ENCODE data around the gene CPT2.
A peak's percentile ranks its signal among the peaks of the same experiment; 100 is the strongest.
"Not testable (repeated sequence)": the region's sequence is repeated elsewhere in the genome, so short reads cannot be mapped to it uniquely, and the experiment has no call there.

Gene CPT2

GRCh38 chr1:53203466-53203865 is 6.8 kb downstream of the CPT2 start:
- H3K9me3 ChIP-seq (ENCODE audit: low read length), result no peaks in the 10 kb centered on the region
- H3K4me1 ChIP-seq (ENCODE audit: insufficient read depth, low read length), result peaks cover 3% of the 10 kb centered on the region
- H3K4me3 ChIP-seq (ENCODE audit: low read depth in 1 of 2, low read length in 2 of 2), result no peak overlapping the region
- peaks cover 49% of the 10 kb centered on the region for H3K36me3 ChIP-seq (ENCODE audit: insufficient read depth, low read length)
- no peaks in the 10 kb centered on the region for H3K27me3 ChIP-seq (ENCODE audit: control insufficient read depth in 1 of 2, insufficient read depth in 2 of 2, low read length in 2 of 2)
- H3K9ac ChIP-seq (ENCODE audit: low read length), result no peak overlapping the region
- H3K27ac ChIP-seq (ENCODE audit: low read depth, low read length), result no peak overlapping the region

GRCh38 chr1:53205496-53205895 is 8.9 kb downstream of the CPT2 start:
- peaks cover 69% of the 10 kb centered on the region for H3K36me3 ChIP-seq (ENCODE audit: insufficient read depth, low read length)
- not testable (repeated sequence) for H3K9me3 ChIP-seq (ENCODE audit: low read length); H3K27me3 ChIP-seq (ENCODE audit: control insufficient read depth in 1 of 2, insufficient read depth in 2 of 2, low read length in 2 of 2)

GRCh38 chr1:53206083-53206685 is 9.6 kb downstream of the CPT2 start:
- H3K9ac ChIP-seq (ENCODE audit: low read length); H3K9me3 ChIP-seq (ENCODE audit: low read length); H3K27me3 ChIP-seq (ENCODE audit: control insufficient read depth in 1 of 2, insufficient read depth in 2 of 2, low read length in 2 of 2); H3K4me1 ChIP-seq (ENCODE audit: insufficient read depth, low read length); H3K4me3 ChIP-seq (ENCODE audit: low read depth in 1 of 2, low read length in 2 of 2); H3K27ac ChIP-seq (ENCODE audit: low read depth, low read length): not testable (repeated sequence)
- H3K36me3 ChIP-seq (ENCODE audit: insufficient read depth, low read length), result peaks cover 69% of the 10 kb centered on the region

More at GRCh38 chr1:53205496-53205895, 8.9 kb downstream of the CPT2 start:
- H3K4me3 ChIP-seq (ENCODE audit: low read depth in 1 of 2, low read length in 2 of 2); H3K27ac ChIP-seq (ENCODE audit: low read depth, low read length); H3K4me1 ChIP-seq (ENCODE audit: insufficient read depth, low read length); H3K9ac ChIP-seq (ENCODE audit: low read length): not testable (repeated sequence)

GRCh38 chr1:53206735-53207379 is 10.2 kb downstream of the CPT2 start:
- no peaks in the 10 kb centered on the region for H3K9me3 ChIP-seq (ENCODE audit: low read length)
- H3K27ac ChIP-seq (ENCODE audit: low read depth, low read length), result no peak overlapping the region
- no peak overlapping the region for H3K9ac ChIP-seq (ENCODE audit: low read length)
- H3K36me3 ChIP-seq (ENCODE audit: insufficient read depth, low read length), result peaks cover 70% of the 10 kb centered on the region
- H3K27me3 ChIP-seq (ENCODE audit: control insufficient read depth in 1 of 2, insufficient read depth in 2 of 2, low read length in 2 of 2), result no peaks in the 10 kb centered on the region
- H3K4me1 ChIP-seq (ENCODE audit: insufficient read depth, low read length), result no peaks in the 10 kb centered on the region
- no peak overlapping the region for H3K4me3 ChIP-seq (ENCODE audit: low read depth in 1 of 2, low read length in 2 of 2)

GRCh38 chr1:53207726-53208125 is 11.1 kb downstream of the CPT2 start:
- no peaks in the 10 kb centered on the region for H3K27me3 ChIP-seq (ENCODE audit: control insufficient read depth in 1 of 2, insufficient read depth in 2 of 2, low read length in 2 of 2)
- H3K4me3 ChIP-seq (ENCODE audit: low read depth in 1 of 2, low read length in 2 of 2), result no peak overlapping the region
- peaks cover 67% of the 10 kb centered on the region for H3K36me3 ChIP-seq (ENCODE audit: insufficient read depth, low read length)
- H3K9me3 ChIP-seq (ENCODE audit: low read length), result no peaks in the 10 kb centered on the region
- H3K9ac ChIP-seq (ENCODE audit: low read length), result no peak overlapping the region
- H3K4me1 ChIP-seq (ENCODE audit: insufficient read depth, low read length), result no peaks in the 10 kb centered on the region
- no peak overlapping the region for H3K27ac ChIP-seq (ENCODE audit: low read depth, low read length)

GRCh38 chr1:53210352-53210751 is 13.7 kb downstream of the CPT2 start:
- Histone ChIP-seq H3K4me3 (ENCODE audit: low read depth in 1 of 2, low read length in 2 of 2) (no peak overlapping the region), H3K27ac (ENCODE audit: low read depth, low read length) (no peak overlapping the region), H3K9me3 (ENCODE audit: low read length) (no peaks in the 10 kb centered on the region), H3K4me1 (ENCODE audit: insufficient read depth, low read length) (no peaks in the 10 kb centered on the region), H3K27me3 (ENCODE audit: control insufficient read depth in 1 of 2, insufficient read depth in 2 of 2, low read length in 2 of 2) (no peaks in the 10 kb centered on the region), H3K9ac (ENCODE audit: low read length) (no peak overlapping the region), H3K36me3 (ENCODE audit: insufficient read depth, low read length) (peaks cover 67% of the 10 kb centered on the region)

GRCh38 chr1:53210954-53211353 is 14.3 kb downstream of the CPT2 start:
- no peak overlapping the region for H3K27ac ChIP-seq (ENCODE audit: low read depth, low read length)
- H3K9ac ChIP-seq (ENCODE audit: low read length), result no peak overlapping the region
- peaks cover 72% of the 10 kb centered on the region for H3K36me3 ChIP-seq (ENCODE audit: insufficient read depth, low read length)
- no peaks in the 10 kb centered on the region for H3K27me3 ChIP-seq (ENCODE audit: control insufficient read depth in 1 of 2, insufficient read depth in 2 of 2, low read length in 2 of 2)
- H3K4me1 ChIP-seq (ENCODE audit: insufficient read depth, low read length), result no peaks in the 10 kb centered on the region
- no peak overlapping the region for H3K4me3 ChIP-seq (ENCODE audit: low read depth in 1 of 2, low read length in 2 of 2)
- no peaks in the 10 kb centered on the region for H3K9me3 ChIP-seq (ENCODE audit: low read length)

- Histone ChIP-seq H3K9me3 (ENCODE audit: low read length) (no peaks in the 10 kb centered on the region), H3K4me3 (ENCODE audit: low read depth in 1 of 2, low read length in 2 of 2) (no peak overlapping the region), H3K27me3 (ENCODE audit: control insufficient read depth in 1 of 2, insufficient read depth in 2 of 2, low read length in 2 of 2) (no peaks in the 10 kb centered on the region), H3K36me3 (ENCODE audit: insufficient read depth, low read length) (peaks cover 69% of the 10 kb centered on the region), H3K27ac (ENCODE audit: low read depth, low read length) (no peak overlapping the region), H3K4me1 (ENCODE audit: insufficient read depth, low read length) (peaks cover 3% of the 10 kb centered on the region), H3K9ac (ENCODE audit: low read length) (no peak overlapping the region)
These were observed 17.8 kb downstream of the CPT2 start for GRCh38 chr1:53214376-53214940.

- H3K4me1 ChIP-seq (ENCODE audit: insufficient read depth, low read length), result peaks cover 15% of the 10 kb centered on the region
- H3K4me3 ChIP-seq (ENCODE audit: low read depth in 1 of 2, low read length in 2 of 2), result no peak overlapping the region
- H3K9ac ChIP-seq (ENCODE audit: low read length), result no peak overlapping the region
- H3K27ac ChIP-seq (ENCODE audit: low read depth, low read length), result no peak overlapping the region
- H3K27me3 ChIP-seq (ENCODE audit: control insufficient read depth in 1 of 2, insufficient read depth in 2 of 2, low read length in 2 of 2), result no peaks in the 10 kb centered on the region
- no peaks in the 10 kb centered on the region for H3K9me3 ChIP-seq (ENCODE audit: low read length)
- H3K36me3 ChIP-seq (ENCODE audit: insufficient read depth, low read length), result peaks cover 36% of the 10 kb centered on the region
These were observed 21.6 kb downstream of the CPT2 start for GRCh38 chr1:53218201-53218600.

GRCh38 chr1:53219711-53220110 is 23.1 kb downstream of the CPT2 start:
- peaks cover 15% of the 10 kb centered on the region for H3K4me1 ChIP-seq (ENCODE audit: insufficient read depth, low read length)
- H3K27me3 ChIP-seq (ENCODE audit: control insufficient read depth in 1 of 2, insufficient read depth in 2 of 2, low read length in 2 of 2), result no peaks in the 10 kb centered on the region
- H3K9ac ChIP-seq (ENCODE audit: low read length), result peak overlapping the region; percentile 74
- H3K27ac ChIP-seq (ENCODE audit: low read depth, low read length), result peak overlapping the region; percentile 97
- H3K4me3 ChIP-seq (ENCODE audit: low read depth in 1 of 2, low read length in 2 of 2), result peak overlapping the region; percentile 89 to 95
- H3K9me3 ChIP-seq (ENCODE audit: low read length), result no peaks in the 10 kb centered on the region
- peaks cover 21% of the 10 kb centered on the region for H3K36me3 ChIP-seq (ENCODE audit: insufficient read depth, low read length)

GRCh38 chr1:53220171-53220961 is 23.7 kb downstream of the CPT2 start, which contains the start of gene CZIB:
Gene CZIB (minus strand): TSS chr1:53220634. CDS start chr1:53220575, 59 bp downstream.
- Histone ChIP-seq H3K36me3 (ENCODE audit: insufficient read depth, low read length) (peaks cover 19% of the 10 kb centered on the region), H3K27ac (ENCODE audit: low read depth, low read length) (peak within 1 kb of the TSS; percentile 97), H3K9ac (ENCODE audit: low read length) (peak within 1 kb of the TSS; percentile 74), H3K9me3 (ENCODE audit: low read length) (no peaks in the 10 kb centered on the region), H3K4me3 (ENCODE audit: low read depth in 1 of 2, low read length in 2 of 2) (peak within 1 kb of the TSS; percentile 89 to 95), H3K4me1 (ENCODE audit: insufficient read depth, low read length) (peaks cover 15% of the 10 kb centered on the region), H3K27me3 (ENCODE audit: control insufficient read depth in 1 of 2, insufficient read depth in 2 of 2, low read length in 2 of 2) (no peaks in the 10 kb centered on the region)
